Colonic mucosa (tissue), 4 donors: ENCODE data around the gene C1R. TPM values are rescaled to one million over a fixed set of nuclear protein-coding genes. Genes with fewer than 3 reads are reported as not detected.

Experiments used
- DNase-seq: peaks from one replicate; pipeline ENCODE4 v3.0.0-alpha.2; 2020
- H3K27ac ChIP-seq: fragments of 200-600 bp; one replicate; pipeline ENCODE4 v1.8.0; 2021
- H3K27me3 ChIP-seq: fragments of 200-600 bp; one replicate; pipeline ENCODE4 v1.8.0; 2021
- H3K36me3 ChIP-seq: fragments of 200-600 bp; one replicate; pipeline ENCODE4 v1.8.0; 2021
- H3K4me1 ChIP-seq: fragments of 200-600 bp; one replicate; pipeline ENCODE4 v1.8.0; 2021; ENCODE audit warnings: mild to moderate bottlenecking
- H3K4me3 ChIP-seq: fragments of 200-600 bp; one replicate; pipeline ENCODE4 v1.8.0; 2021
- H3K9ac ChIP-seq, 2 donors: one replicate each; pipeline ENCODE4 v1.7.0; 2013; ENCODE audit warnings: control low read depth in 2 of 2, low read depth in 2 of 2, low read length in 2 of 2
- H3K9me3 ChIP-seq: fragments of 200-600 bp; one replicate; pipeline ENCODE4 v1.8.0; 2021
- CTCF ChIP-seq: fragments of 200-600 bp; IDR thresholded peaks from one replicate; pipeline ENCODE4 v1.8.0; 2022; ENCODE audit warnings: antibody characterized with exemption, mild to moderate bottlenecking
- intact Hi-C: fragments of 100-400 bp; cut with DNase I; formaldehyde crosslinking; loops from one replicate; pipeline ENCODE4 v1.14.1; 2022
- total RNA-seq, 2 donors: library from RNA; stranded (reverse); fragmentation: NEBNext Ultra II Directional in 1 of 2; extraction: Animal tissue kit (Norgen Biotek cat#: 25700) in 1 of 2; gene quantifications; one replicate each; pipeline ENCODE4 v1.2.1, GENCODE V29; 2021
- donor health status: healthy.
- donor health status: DM: no; HTN: no; CAD: no.
- donor health status: DM: no; HTN: no; CAD: no.

C1R gene
- total RNA-seq, 2 donors from 2014 or later, result 40.1 to 104 TPM

DNA sequence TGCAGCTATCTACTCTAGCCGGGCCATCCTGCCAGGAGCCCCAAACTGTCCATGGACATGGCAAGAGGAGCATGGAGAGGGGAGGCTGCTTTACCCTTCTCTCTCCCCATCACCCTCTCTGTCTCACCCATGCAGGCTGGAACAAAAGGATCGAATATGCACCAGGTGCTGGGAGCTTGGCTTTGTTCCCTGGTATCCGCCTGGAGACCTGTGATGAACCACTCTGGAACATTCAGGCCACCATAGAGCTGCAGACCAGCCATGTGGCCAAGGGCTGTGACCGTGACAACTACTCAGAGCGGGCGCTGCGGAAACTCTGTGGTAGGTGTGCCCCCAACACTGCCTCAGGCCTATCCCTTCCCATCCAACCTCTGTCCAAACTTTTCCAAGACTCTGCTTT, 43.8 kb upstream of the C1R start:
- TF ChIP-seq CTCF, result no peak
- Histone ChIP-seq H3K9me3 (no peaks in the 10 kb centered on the region), H3K27me3 (no peaks in the 10 kb centered on the region), H3K4me1 (no peaks in the 10 kb centered on the region), H3K9ac (no peak overlapping the region), H3K36me3 (no peaks in the 10 kb centered on the region), H3K27ac (no peak overlapping the region), H3K4me3 (no peak overlapping the region)
- intact Hi-C loops, result no loop called here
- DNase-seq, result no peak

DNA sequence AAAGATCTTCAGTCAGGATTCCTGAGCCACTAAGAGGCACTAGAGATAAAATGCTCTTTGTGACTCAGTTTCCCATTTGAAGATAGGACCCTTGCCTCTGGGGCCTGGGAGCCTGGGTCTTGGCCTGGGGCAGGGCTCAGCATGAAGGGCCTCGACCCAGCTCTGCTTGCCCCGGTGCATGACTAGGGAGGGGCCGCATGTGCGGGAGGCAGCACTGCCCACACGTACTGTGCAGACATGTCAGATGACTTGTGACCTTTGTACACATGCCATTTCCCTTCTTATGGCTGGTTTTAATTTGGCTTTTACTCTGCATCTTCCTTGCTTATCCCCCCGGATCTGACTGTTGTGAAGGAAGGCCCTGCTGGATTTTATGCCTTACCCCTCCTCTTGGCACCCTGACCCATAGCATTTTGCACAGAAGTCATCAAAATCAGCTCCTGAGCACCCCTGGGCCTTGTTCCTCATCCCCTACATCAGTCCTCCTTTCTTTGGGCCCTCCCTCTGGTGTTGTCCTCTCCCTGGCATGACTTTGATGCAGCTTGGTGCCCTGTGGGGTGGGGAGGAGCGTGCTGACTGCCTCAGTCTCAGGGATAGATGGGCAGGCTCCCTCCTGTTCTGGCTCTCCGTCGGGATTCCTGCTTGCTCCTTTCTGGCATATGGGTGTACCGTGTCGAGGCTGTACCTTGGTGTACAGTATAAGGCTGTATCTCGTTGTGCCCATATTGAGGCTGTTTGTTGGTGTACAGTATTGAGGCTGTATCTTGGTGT, 42.3 kb upstream of the C1R start:
- no peak overlapping the region for H3K4me3 ChIP-seq
- no peaks in the 10 kb centered on the region for H3K4me1 ChIP-seq
- H3K36me3 ChIP-seq, result no peaks in the 10 kb centered on the region
- no peak for DNase-seq
- intact Hi-C loops, result no loop called here
- no peaks in the 10 kb centered on the region for H3K9me3 ChIP-seq
- H3K27ac ChIP-seq, result no peak overlapping the region
- H3K9ac ChIP-seq, result no peak overlapping the region
- no peaks in the 10 kb centered on the region for H3K27me3 ChIP-seq
- TF ChIP-seq CTCF, result no peak

DNA sequence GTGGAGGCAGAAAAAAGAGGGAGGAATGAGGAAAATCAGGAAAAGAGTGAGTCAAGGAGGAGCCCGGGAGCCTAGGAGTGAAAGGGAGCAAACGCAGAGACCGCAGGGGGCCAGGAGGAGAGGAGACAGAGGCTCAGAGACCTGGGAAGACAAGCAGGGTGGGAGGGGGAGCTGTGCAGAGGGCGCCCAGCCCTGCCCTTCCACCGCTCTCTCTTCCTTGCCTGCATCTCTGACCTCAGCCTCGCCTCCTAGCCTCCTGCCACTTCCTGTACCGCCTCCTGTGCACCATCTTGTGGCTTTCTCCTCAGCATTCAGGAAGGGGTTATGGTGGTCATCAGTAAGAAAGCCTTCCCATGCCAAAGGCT, 39.2 kb upstream of the C1R start:
- Histone ChIP-seq H3K4me3 (peak overlapping the region; percentile 46), H3K9ac (peak overlapping the region in 1 of 2 donors; percentile 42), H3K36me3 (no peaks in the 10 kb centered on the region), H3K9me3 (no peaks in the 10 kb centered on the region), H3K27ac (no peak overlapping the region), H3K27me3 (no peaks in the 10 kb centered on the region), H3K4me1 (no peaks in the 10 kb centered on the region)
- intact Hi-C loops, result no loop called here
- no peak for TF ChIP-seq CTCF
- DNase-seq, result no peak

- Histone ChIP-seq H3K4me1 (no peaks in the 10 kb centered on the region), H3K36me3 (no peaks in the 10 kb centered on the region), H3K4me3 (peak overlapping the region; percentile 46), H3K27ac (no peak overlapping the region), H3K9me3 (no peaks in the 10 kb centered on the region), H3K9ac (peak overlapping the region; percentile 42 to 64), H3K27me3 (no peaks in the 10 kb centered on the region)
- DNase-seq, result peak; percentile 63
- intact Hi-C loops, result no loop called here
- TF ChIP-seq CTCF, result no peak
Measured at GRCh38 chr12:7130701-7131501, 38.7 kb upstream of the C1R start.

DNA sequence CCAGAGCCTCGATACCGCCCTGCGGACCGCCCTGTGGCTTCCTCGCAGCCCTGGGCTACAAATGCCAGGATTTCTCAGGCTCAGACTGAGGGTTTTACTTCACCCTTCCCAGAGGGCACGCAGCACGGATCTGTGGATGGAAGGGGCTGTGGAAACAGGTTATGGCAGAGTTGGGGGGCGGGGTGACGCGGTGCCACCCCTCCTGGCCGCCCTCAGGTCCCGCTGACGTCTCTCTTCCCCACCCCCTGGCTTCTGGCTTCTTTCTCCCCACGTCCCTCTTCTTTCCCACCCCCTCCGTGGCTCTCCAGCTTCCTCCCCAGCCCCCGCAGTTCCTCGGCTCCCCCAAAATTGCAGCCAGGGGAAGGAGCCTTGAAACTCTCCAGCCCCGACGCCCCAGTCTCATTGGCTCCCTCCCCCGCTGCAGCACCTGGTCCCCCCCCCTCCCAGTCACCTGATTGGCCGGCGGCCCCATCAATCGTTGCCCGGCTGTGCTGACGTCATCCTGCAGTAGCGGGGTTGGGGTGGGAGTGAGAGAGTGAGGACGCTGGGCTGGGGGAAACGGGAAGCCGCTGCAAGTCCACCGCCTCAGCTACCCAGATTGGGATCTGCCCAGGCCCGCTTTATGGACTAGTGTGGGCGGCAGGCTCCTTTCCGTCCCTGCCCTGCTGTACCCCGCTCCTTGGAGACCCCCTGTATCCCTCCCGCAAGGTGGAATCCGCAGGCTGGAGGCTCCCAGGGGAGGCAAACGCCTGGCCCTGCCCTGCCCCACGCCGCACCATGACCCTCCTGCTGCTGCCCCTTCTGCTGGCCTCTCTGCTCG, 37.8 kb upstream of the C1R start, which contains the start of gene CLSTN3:
Gene CLSTN3, plus strand, starts transcription at position 500 of the 820 bp plus-strand sequence. Its CDS starts 278 bp downstream, at position 778.
- no peak for TF ChIP-seq CTCF
- intact Hi-C loops, result no loop called here
- Histone ChIP-seq H3K27ac (peak within 1 kb of the TSS; percentile 15), H3K36me3 (no peaks in the 10 kb centered on the region), H3K27me3 (no peaks in the 10 kb centered on the region), H3K9me3 (no peaks in the 10 kb centered on the region), H3K4me1 (no peaks in the 10 kb centered on the region), H3K9ac (peak within 1 kb of the TSS; percentile 42 to 79), H3K4me3 (peak within 1 kb of the TSS; percentile 46)
- DNase-seq, result peak; percentile 79
